Activated CD4-positive, alpha-beta T cell treated with anti-CD3 and anti-CD28 coated beads for 1 hour (primary cell): ENCODE measurements around the gene C2CD4D.

ENCODE experiments used
- DNase-seq: peaks from one replicate; pipeline ENCODE4 v3.0.0-alpha.2; 2020

Gene C2CD4D

GRCh38 chr1:151811181-151811580, 28.4 kb downstream of the C2CD4D start:
- no peak for DNase-seq

GRCh38 chr1:151809985-151810556, 29.5 kb downstream of the C2CD4D start:
- no peak for DNase-seq

- DNase-seq = no peak
Measured at GRCh38 chr1:151809290-151809984, 30.2 kb downstream of the C2CD4D start.

- no peak for DNase-seq
Measured at GRCh38 chr1:151807766-151808165, 31.9 kb downstream of the C2CD4D start.

GRCh38 chr1:151807131-151807530, 32.5 kb downstream of the C2CD4D start:
- DNase-seq = no peak

GRCh38 chr1:151806170-151806569, 33.5 kb downstream of the C2CD4D start:
- no peak for DNase-seq

- no peak for DNase-seq
Measured at GRCh38 chr1:151805066-151805820, 34.4 kb downstream of the C2CD4D start, which contains the start of gene LINGO4. TSS of gene LINGO4 (minus strand) at chr1:151805419. CDS start at chr1:151802704, 2,715 bp downstream.

GRCh38 chr1:151803915-151804314, 35.7 kb downstream of the C2CD4D start:
- no peak for DNase-seq

- DNase-seq = no peak
Measured at GRCh38 chr1:151803164-151803563, 36.5 kb downstream of the C2CD4D start.

GRCh38 chr1:151802372-151802771, 37.2 kb downstream of the C2CD4D start:
- no peak for DNase-seq

- DNase-seq = no peak
Measured at GRCh38 chr1:151801846-151802245, 37.8 kb downstream of the C2CD4D start.

GRCh38 chr1:151801310-151801820, 38.3 kb downstream of the C2CD4D start:
- DNase-seq = no peak

GRCh38 chr1:151800830-151801229, 38.8 kb downstream of the C2CD4D start:
- DNase-seq = no peak

GRCh38 chr1:151799179-151800022, 40.2 kb downstream of the C2CD4D start:
- DNase-seq = no peak

GRCh38 chr1:151798571-151798970, 41.0 kb downstream of the C2CD4D start:
- no peak for DNase-seq

GRCh38 chr1:151790940-151791651, 48.5 kb downstream of the C2CD4D start:
- DNase-seq = no peak

GRCh38 chr1:151790071-151790939, 49.3 kb downstream of the C2CD4D start, which contains the start of gene TDRKH:
TSS of gene TDRKH (minus strand) at chr1:151790500. CDS start at chr1:151783022, 7,478 bp downstream.
- peak; percentile 97 for DNase-seq
